ENCODE measurements around the gene ELL.

ELL gene

GRCh38 chr19:18431351-18432197 lies 90.3 kb downstream of the ELL start:
- DNase-seq = no peak

DNA sequence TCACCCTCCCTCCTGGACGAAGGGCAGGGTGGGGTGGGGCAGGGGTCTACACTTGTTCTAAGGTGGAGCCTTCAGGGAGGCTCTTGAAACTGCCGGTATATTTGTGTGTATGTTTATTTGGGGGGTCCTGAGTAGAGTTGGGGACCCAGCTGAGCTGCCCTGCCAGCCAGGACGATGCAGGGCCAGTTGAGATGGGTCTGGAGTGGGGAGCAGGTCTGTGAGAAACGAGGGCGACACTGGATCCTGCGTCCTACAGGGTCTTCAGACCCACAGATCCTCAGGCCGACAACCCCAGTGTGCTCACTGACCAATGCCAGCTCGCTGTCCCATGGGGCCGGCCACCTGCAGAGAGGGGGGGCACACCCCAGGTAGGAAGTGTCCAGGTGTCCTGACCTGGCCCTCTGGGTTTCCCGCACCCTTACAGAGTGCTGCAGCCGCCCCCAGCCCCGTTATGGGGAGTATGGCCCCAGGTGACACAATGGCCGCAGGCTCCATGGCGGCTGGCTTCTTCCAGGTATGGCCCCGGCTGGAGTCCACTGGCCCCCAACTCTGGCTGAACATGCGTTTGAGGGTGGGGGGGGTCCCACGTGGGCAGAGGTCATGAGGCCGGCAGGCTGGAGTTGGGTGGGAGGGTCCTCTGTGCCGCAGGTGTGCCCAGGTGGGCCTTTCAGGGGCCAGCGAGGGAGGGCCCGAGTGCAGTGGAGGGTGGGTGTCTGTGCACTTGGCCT lies 91.3 kb downstream of the ELL start:
- no peak for DNase-seq

GRCh38 chr19:18429717-18430416 lies 92.0 kb downstream of the ELL start:
- DNase-seq = no peak

DNA sequence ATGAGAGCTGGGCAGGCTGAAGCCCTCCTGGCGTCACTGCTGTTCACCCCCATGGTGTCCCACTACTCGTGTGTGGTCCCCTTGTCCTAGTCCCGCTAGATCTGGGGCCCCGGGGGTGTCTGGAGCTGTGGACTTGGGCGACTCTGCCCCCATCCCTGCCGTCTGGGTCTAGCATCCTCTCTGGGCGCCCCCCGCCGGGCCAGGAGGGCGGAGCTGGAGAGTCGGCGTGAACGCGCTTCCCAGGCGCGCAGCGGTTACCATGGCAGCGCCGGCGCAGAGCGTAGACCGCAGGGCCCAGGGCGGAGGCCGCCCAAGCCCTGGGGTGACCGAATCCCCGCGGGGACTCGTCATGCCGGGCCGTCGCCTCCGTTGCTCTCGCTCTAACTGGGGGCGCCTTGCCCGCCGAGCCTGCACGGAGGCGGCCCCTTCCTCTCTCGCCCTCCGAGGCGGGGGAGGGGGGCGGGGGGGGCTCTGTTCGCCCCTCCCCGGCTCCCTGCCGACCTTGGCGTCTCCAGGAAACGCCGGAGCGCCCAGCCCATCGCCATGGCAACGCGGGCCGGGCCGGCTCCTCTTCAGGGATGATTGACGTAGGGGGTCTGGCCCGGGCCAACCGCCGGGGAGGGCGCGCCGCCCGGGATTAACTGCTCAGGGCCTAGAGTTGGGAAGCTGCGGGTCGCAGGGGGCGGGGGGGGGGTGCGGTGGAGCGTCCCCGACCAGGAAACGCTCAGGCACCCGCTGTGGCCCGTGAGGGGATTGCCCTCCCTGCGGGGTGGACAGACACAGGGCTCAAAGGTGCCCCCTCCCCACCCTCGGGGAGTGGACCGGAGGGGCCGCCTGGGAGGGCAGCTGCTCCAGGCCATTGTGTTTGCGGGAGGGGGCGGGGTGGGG lies 92.8 kb downstream of the ELL start:
- peak; percentile 84 for DNase-seq

GRCh38 chr19:18428173-18428786 lies 93.6 kb downstream of the ELL start:
- DNase-seq = peak; percentile 82

DNA sequence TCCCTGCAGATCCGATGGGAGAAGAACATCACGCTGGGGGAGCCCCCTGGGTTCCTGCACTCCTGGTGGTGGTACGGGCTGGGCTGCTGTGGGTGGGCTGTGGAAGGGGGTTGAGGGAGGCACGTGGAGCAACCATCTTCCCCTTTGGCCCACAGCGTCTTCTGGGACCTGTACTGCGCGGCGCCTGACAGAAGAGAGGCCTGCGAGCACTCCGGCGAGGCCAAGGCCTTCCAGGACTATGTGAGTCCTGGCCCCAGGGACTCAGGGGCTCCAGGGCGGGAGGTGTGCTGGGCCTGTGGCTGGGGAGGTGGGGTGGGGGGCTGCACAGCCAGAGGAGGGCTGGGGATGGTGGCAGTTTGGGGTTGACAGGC lies 94.1 kb downstream of the ELL start:
- DNase-seq = no peak

- DNase-seq = no peak
These were observed 94.7 kb downstream of the ELL start for GRCh38 chr19:18427080-18427742.

- DNase-seq = no peak
These were observed 95.5 kb downstream of the ELL start for GRCh38 chr19:18426416-18426767.

GRCh38 chr19:18425515-18426415 lies 96.1 kb downstream of the ELL start:
- no peak for DNase-seq

GRCh38 chr19:18424890-18425514 lies 96.9 kb downstream of the ELL start:
- DNase-seq = no peak

GRCh38 chr19:18424122-18424889 lies 97.6 kb downstream of the ELL start:
- no peak for DNase-seq

- no peak for DNase-seq
These were observed 98.4 kb downstream of the ELL start for GRCh38 chr19:18423258-18424020.

DNA sequence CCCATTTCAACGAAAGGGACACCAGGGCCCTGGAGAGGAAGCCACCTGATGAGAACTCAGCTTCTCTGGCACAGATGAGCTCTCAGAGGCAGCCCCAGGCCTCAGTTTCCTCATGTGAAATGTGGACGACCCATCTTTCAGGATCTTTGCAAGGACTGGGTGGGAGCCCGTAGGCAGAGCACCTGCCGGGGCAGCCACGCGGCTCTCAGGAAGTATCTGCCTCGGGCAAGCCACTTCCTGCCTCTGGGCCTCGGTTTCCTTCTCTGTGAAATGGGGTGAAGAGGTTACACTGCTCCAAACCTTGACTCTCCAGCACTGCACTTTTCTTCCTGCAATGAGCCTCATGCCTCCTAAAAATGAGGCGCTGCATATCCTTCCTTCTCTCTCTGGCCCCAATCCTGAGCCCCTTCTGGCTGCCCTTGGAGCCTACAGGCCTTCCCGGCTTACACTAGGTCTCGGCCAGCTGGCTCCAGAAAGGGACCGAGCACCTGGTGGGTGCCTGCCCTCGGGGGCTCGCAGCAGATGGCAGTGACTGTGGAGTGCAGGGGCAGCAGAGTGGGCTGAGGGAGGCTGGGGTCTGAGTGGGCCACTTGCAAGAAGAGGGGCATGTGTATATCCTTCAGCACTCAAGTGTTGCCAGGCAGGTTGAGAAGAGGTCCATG lies 99.2 kb downstream of the ELL start:
- no peak for DNase-seq

- DNase-seq = no peak
These were observed 100.4 kb downstream of the ELL start for GRCh38 chr19:18421371-18421959.

- DNase-seq = no peak
These were observed 100.9 kb downstream of the ELL start for GRCh38 chr19:18420930-18421329.

GRCh38 chr19:18419699-18420460 lies 102.0 kb downstream of the ELL start:
- DNase-seq = peak; percentile 52

- DNase-seq = peak; percentile 72
These were observed 102.6 kb downstream of the ELL start, which contains the start of gene SSBP4 for GRCh38 chr19:18419195-18419698. Gene SSBP4 (plus strand): TSS chr19:18419398. CDS start chr19:18419649, 251 bp downstream.

All from NCI-H2171 treated with DMSO at 0.1 percent for 48 hours (cell line).